Measurements from ENCODE around the gene POU2F3. TPM values are rescaled to one million over a fixed set of nuclear protein-coding genes. Genes with fewer than 3 reads are reported as not detected.

The POU2F3 gene
- total RNA-seq, 6 experiments from 2014 or later = not detected

- H3K4me3 Mint-ChIP-seq = no peak overlapping the region
- peaks cover 66% of the 10 kb centered on the region for H3K4me1 Mint-ChIP-seq (ENCODE audit: low read depth)
- DNase-seq = no peak
- no peaks in the 10 kb centered on the region for H3K27me3 Mint-ChIP-seq (ENCODE audit: insufficient read depth)
- H3K36me3 Mint-ChIP-seq (ENCODE audit: low read depth) = peaks cover 6% of the 10 kb centered on the region; the same call in 1 of the 2 replicates
- no peak overlapping the region for H3K27ac Mint-ChIP-seq
- no peak for TF ChIP-seq CTCF (IDR thresholded peaks at IDR 0.05)
- H3K9me3 Mint-ChIP-seq = no peaks in the 10 kb centered on the region
Measured at GRCh38 chr11:120350637-120351036, 110.7 kb downstream of the POU2F3 start.

GRCh38 chr11:120352405-120352804 lies 112.5 kb downstream of the POU2F3 start:
- Mint-ChIP-seq H3K36me3 (ENCODE audit: low read depth) (peaks cover 10% of the 10 kb centered on the region), H3K4me3 (no peak overlapping the region), H3K9me3 (no peaks in the 10 kb centered on the region), H3K27me3 (ENCODE audit: insufficient read depth) (no peaks in the 10 kb centered on the region), H3K27ac (no peak overlapping the region), H3K4me1 (ENCODE audit: low read depth) (peaks cover 51% of the 10 kb centered on the region)
- TF ChIP-seq CTCF (IDR thresholded peaks at IDR 0.05) = no peak
- DNase-seq = no peak

GRCh38 chr11:120354068-120354467 lies 114.1 kb downstream of the POU2F3 start:
- Mint-ChIP-seq H3K9me3 (no peaks in the 10 kb centered on the region), H3K4me3 (no peak overlapping the region), H3K36me3 (ENCODE audit: low read depth) (peaks cover 18% of the 10 kb centered on the region), H3K27ac (no peak overlapping the region; the same call in 1 of the 2 replicates), H3K4me1 (ENCODE audit: low read depth) (peaks cover 41% of the 10 kb centered on the region), H3K27me3 (ENCODE audit: insufficient read depth) (no peaks in the 10 kb centered on the region)
- TF ChIP-seq CTCF (IDR thresholded peaks at IDR 0.05) = no peak
- DNase-seq = no peak

GRCh38 chr11:120354779-120355178 lies 114.8 kb downstream of the POU2F3 start:
- DNase-seq = no peak
- no peaks in the 10 kb centered on the region for H3K27me3 Mint-ChIP-seq (ENCODE audit: insufficient read depth)
- TF ChIP-seq CTCF (IDR thresholded peaks at IDR 0.05) = no peak
- H3K27ac Mint-ChIP-seq = no peak overlapping the region
- no peak overlapping the region for H3K4me3 Mint-ChIP-seq
- H3K36me3 Mint-ChIP-seq (ENCODE audit: low read depth) = peaks cover 19% of the 10 kb centered on the region
- H3K4me1 Mint-ChIP-seq (ENCODE audit: low read depth) = peaks cover 34% of the 10 kb centered on the region
- H3K9me3 Mint-ChIP-seq = no peaks in the 10 kb centered on the region

GRCh38 chr11:120357620-120358019 lies 117.7 kb downstream of the POU2F3 start:
- Mint-ChIP-seq H3K4me1 (ENCODE audit: low read depth) (peaks cover 32% of the 10 kb centered on the region), H3K4me3 (no peak overlapping the region), H3K27me3 (ENCODE audit: insufficient read depth) (no peaks in the 10 kb centered on the region), H3K36me3 (ENCODE audit: low read depth) (peaks cover 22% of the 10 kb centered on the region), H3K9me3 (no peaks in the 10 kb centered on the region), H3K27ac (no peak overlapping the region)
- no peak for DNase-seq
- TF ChIP-seq CTCF (IDR thresholded peaks at IDR 0.05) = no peak

GRCh38 chr11:120358729-120359128 lies 118.8 kb downstream of the POU2F3 start:
- peaks cover 18% of the 10 kb centered on the region for H3K36me3 Mint-ChIP-seq (ENCODE audit: low read depth)
- no peak overlapping the region for H3K4me3 Mint-ChIP-seq
- no peak for TF ChIP-seq CTCF (IDR thresholded peaks at IDR 0.05)

More at GRCh38 chr11:120358729-120359128, 118.8 kb downstream of the POU2F3 start:
- peaks cover 39% of the 10 kb centered on the region for H3K4me1 Mint-ChIP-seq (ENCODE audit: low read depth)
- no peak overlapping the region for H3K27ac Mint-ChIP-seq
- DNase-seq = no peak
- H3K9me3 Mint-ChIP-seq = no peaks in the 10 kb centered on the region
- H3K27me3 Mint-ChIP-seq (ENCODE audit: insufficient read depth) = no peaks in the 10 kb centered on the region
